GM20000 (cell line): Measurements from ENCODE around the gene CXCR6.
A peak's percentile ranks its signal among the peaks of the same experiment; 100 is the strongest.

Source experiments
- DNase-seq: peaks from one replicate; pipeline ENCODE4 v3.0.0; 2012; ENCODE audit warnings: low spot score
- TF ChIP-seq, protein P1 (sequence below): IDR thresholded peaks from 2 replicates; pipeline ENCODE4 v1.5.1; 2012; ENCODE audit warnings: mild to moderate bottlenecking, control low read depth; ENCODE audit errors: extremely low read depth, missing control alignments

Gene CXCR6

GRCh38 chr3:45936261-45936660 is 7.0 kb upstream of the CXCR6 start:
- TF ChIP-seq, protein P1, sequence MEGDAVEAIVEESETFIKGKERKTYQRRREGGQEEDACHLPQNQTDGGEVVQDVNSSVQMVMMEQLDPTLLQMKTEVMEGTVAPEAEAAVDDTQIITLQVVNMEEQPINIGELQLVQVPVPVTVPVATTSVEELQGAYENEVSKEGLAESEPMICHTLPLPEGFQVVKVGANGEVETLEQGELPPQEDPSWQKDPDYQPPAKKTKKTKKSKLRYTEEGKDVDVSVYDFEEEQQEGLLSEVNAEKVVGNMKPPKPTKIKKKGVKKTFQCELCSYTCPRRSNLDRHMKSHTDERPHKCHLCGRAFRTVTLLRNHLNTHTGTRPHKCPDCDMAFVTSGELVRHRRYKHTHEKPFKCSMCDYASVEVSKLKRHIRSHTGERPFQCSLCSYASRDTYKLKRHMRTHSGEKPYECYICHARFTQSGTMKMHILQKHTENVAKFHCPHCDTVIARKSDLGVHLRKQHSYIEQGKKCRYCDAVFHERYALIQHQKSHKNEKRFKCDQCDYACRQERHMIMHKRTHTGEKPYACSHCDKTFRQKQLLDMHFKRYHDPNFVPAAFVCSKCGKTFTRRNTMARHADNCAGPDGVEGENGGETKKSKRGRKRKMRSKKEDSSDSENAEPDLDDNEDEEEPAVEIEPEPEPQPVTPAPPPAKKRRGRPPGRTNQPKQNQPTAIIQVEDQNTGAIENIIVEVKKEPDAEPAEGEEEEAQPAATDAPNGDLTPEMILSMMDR, result no peak
- no peak for DNase-seq

DNA sequence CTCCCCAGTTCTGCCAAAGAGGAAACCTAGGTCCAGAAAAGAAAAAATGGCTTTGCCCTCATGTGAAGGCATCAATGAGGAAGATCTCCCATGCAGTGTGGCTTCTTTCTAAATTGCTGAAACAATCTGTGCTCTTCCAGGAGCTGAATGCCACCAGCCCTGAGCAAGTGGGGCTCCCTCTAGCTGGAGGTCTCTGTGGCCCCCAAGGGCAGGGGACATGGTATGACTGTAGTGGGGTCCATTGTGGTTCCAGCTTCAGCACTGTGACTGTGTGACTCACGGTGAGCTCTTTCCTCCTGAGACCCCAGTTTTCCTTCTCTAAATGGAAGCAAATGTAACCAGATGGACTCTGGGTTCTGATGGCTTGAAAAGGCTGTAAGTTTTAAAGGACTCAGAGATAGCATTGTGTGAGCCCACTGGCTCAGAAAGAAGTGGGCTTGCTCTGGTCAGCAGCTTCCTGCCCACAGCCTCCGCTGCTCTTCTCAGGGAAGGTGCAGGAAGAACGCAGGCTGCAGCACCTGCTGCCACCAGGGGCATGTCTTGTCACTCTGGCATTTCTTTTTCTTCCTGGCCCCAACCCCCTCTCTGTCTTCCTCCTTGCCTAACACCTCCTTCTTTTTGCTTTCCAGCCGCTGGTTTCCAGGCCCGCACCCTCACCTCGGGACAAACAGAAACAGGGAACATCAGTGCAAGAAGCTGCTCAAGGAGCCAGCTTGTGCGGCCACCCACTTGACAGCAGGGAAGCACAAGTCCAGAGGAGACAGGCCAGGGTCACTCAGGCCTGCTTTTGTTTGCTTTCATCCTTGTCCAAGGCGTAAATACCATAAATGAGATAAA is 5.8 kb upstream of the CXCR6 start:
- TF ChIP-seq, protein P1, result no peak
- no peak for DNase-seq

- no peak for DNase-seq
These were observed 5.2 kb upstream of the CXCR6 start for GRCh38 chr3:45938043-45938435.

GRCh38 chr3:45938864-45939263 is 4.4 kb upstream of the CXCR6 start:
- peak; percentile 74 for DNase-seq
- TF ChIP-seq, protein P1, result peak; percentile 73

More at GRCh38 chr3:45938043-45938435, 5.2 kb upstream of the CXCR6 start:
- TF ChIP-seq, protein P1, result no peak

DNA sequence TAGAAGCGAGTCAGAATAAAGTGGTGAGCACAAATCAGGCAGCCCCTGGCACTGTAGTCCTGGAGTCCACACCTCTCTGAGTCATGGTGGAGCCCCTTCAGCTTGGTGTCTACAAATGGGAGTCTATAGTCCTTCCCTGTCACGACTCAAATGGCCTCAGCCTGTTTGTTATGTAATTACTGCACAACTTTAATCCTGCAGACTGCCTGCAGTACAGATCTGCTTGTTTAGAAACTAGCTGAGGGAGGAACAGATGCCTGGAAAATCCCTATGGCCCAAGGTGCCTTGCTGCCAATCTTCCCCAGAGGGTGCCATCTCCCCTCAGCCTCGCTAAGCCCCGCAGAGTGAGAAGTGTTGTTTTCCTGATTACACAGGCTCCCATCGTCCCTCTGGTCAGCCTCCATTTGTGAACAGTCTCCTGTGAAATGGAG is 3.9 kb upstream of the CXCR6 start:
- TF ChIP-seq, protein P1, result no peak
- DNase-seq, result no peak

DNA sequence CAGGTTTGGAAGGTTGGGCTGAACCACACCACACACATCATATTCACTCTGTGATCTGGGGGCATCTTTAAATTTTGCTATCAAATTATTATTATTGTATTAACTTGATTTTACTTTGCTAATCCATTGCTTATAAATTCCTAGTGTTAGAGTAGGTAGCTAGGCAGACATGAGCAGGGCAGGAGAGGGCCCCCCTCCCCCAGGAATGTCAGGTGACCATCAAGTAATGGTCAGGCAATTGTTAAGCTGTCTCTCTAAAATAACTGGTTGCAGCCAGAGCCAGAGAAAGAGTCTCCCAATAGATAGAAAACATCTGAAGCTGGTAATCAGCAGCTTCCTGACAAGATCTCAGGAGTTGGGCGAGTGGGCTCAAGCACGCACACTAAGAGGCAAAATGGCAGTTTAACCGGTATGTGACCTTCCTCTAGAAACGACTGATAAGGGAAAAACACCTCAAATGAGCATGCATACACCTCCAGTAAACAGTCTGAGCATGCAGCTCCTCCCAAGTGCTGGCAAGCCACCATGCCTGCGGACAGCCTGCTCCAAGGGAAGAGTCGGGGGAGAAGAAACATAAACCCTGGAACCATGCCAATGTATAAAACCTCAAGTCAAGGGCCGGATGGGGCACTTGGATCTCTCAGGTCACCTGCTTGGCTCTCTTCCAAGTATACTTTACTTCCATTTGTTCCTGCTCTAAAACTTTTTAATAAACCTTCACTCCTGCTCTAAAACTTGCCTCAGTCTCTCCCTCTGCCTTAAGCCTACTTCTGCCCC is 3.1 kb upstream of the CXCR6 start:
- TF ChIP-seq, protein P1, result no peak
- no peak for DNase-seq

- TF ChIP-seq, protein P1, result no peak
- DNase-seq, result no peak
These were observed 2.4 kb upstream of the CXCR6 start for GRCh38 chr3:45940781-45941365.
